HepG2 (cell line): ENCODE data around the gene RHOG. TPM values are rescaled to one million over a fixed set of nuclear protein-coding genes. Genes with fewer than 3 reads are reported as not detected.
A peak's percentile ranks its signal among the peaks of the same experiment; 100 is the strongest.

Experiments
- HNRNPLL ChIP-seq: fragments of 200-400 bp; formaldehyde crosslinking; IDR thresholded peaks from 2 replicates; pipeline ENCODE4 v1.6.1; 2017; ENCODE audit warnings: mild to moderate bottlenecking, low read depth, low read length; ENCODE audit not compliant: poor library complexity, severe bottlenecking
- NFKB2 ChIP-seq: sonication (generic); formaldehyde crosslinking; IDR thresholded peaks from 2 replicates; pipeline ENCODE4 v1.4.0; 2020; ENCODE audit warnings: missing genetic modification reagents, borderline replicate concordance
- NR2C2 ChIP-seq: sonication (generic); formaldehyde crosslinking; IDR thresholded peaks from 2 replicates; pipeline ENCODE4 v1.4.0; 2020; ENCODE audit warnings: missing genetic modification reagents, mild to moderate bottlenecking, moderate library complexity, borderline replicate concordance
- RFXAP ChIP-seq: sonication (generic); formaldehyde crosslinking; IDR thresholded peaks from 2 replicates; pipeline ENCODE4 v1.4.0; 2020; ENCODE audit warnings: missing genetic modification reagents, borderline replicate concordance
- SOX6 ChIP-seq, 2 experiments: fragments of 450-650 bp in 1 of 2; sonication (generic) in 1 of 2; formaldehyde crosslinking in 1 of 2; IDR thresholded peaks; 2 replicates each; pipeline versions ENCODE4 v1.4.0 to v1.6.1; 2017 to 2020; ENCODE audit warnings: antibody characterized with exemption in 1 of 2, mild to moderate bottlenecking in 1 of 2, missing genetic modification reagents in 1 of 2
- XBP1 ChIP-seq: sonication (generic); formaldehyde crosslinking; IDR thresholded peaks from 2 replicates; pipeline ENCODE4 v1.5.0; 2020; ENCODE audit warnings: missing genetic modification reagents
- ZNF766 ChIP-seq: sonication (generic); formaldehyde crosslinking; IDR thresholded peaks from 2 replicates; pipeline ENCODE4 v1.5.0; 2020; ENCODE audit warnings: missing genetic modification reagents, borderline replicate concordance
- polyA plus RNA-seq, 8 experiments: library from polyadenylated mRNA; depleted of rRNA in 3 of 8; stranded (reverse) in 7 of 8; unstranded in 1 of 8; fragments of >200 nt; fragmentation: Illumina TruSeq in 4 of 8; extraction: Trizol in 4 of 8; gene quantifications; 2 replicates each; pipeline versions ENCODE4 v1.2.1 to v1.2.3, GENCODE V29; 2011 to 2016; ENCODE audit warnings: low read depth in 4 of 8, missing spikeins in 1 of 8, mixed read lengths in 1 of 8; ENCODE audit not compliant: insufficient read depth in 1 of 8
- total RNA-seq, 5 experiments: library from RNA; depleted of rRNA; stranded (reverse); fragments of >200 nt; fragmentation: Illumina TruSeq; extraction: Trizol; gene quantifications; 2 replicates each; pipeline ENCODE4 v1.2.3, GENCODE V29; 2016; ENCODE audit warnings: low read depth in 1 of 5
- TF ChIP-seq, protein P1 (sequence below): sonication (generic); formaldehyde crosslinking; IDR thresholded peaks from 2 replicates; pipeline ENCODE4 v1.5.1; 2020; ENCODE audit warnings: mild to moderate bottlenecking, missing genetic modification reagents, moderate library complexity
- TF ChIP-seq, protein P2 (sequence below): sonication (generic); formaldehyde crosslinking; IDR thresholded peaks from 2 replicates; pipeline ENCODE4 v1.4.0; 2020; ENCODE audit warnings: missing genetic modification reagents, mild to moderate bottlenecking, borderline replicate concordance
- TF ChIP-seq, protein P3 (sequence below): sonication (generic); formaldehyde crosslinking; IDR thresholded peaks from 2 replicates; pipeline ENCODE4 v1.8.1; 2023; ENCODE audit warnings: mild to moderate bottlenecking, moderate library complexity, missing genetic modification reagents
- TF ChIP-seq, protein P4 (sequence below): sonication (generic); formaldehyde crosslinking; IDR thresholded peaks from 2 replicates; pipeline ENCODE4; 2020; ENCODE audit warnings: missing genetic modification reagents, mild to moderate bottlenecking, borderline replicate concordance
- TF ChIP-seq, protein P5 (sequence below), 2 experiments: fragments of 450-650 bp in 1 of 2; sonication (generic) in 1 of 2; formaldehyde crosslinking; IDR thresholded peaks; 2 replicates each; pipeline versions ENCODE4 v1.5.0 to v1.8.0; 2020 to 2022; ENCODE audit warnings: mild to moderate bottlenecking in 1 of 2, missing genetic modification reagents in 1 of 2

The RHOG gene
- total and polyA plus RNA-seq, 2 of the 13 experiments (the other 11 are each of a cell fraction or from before 2014, with no cell fraction given) = 7.7 to 23.4 TPM

DNA sequence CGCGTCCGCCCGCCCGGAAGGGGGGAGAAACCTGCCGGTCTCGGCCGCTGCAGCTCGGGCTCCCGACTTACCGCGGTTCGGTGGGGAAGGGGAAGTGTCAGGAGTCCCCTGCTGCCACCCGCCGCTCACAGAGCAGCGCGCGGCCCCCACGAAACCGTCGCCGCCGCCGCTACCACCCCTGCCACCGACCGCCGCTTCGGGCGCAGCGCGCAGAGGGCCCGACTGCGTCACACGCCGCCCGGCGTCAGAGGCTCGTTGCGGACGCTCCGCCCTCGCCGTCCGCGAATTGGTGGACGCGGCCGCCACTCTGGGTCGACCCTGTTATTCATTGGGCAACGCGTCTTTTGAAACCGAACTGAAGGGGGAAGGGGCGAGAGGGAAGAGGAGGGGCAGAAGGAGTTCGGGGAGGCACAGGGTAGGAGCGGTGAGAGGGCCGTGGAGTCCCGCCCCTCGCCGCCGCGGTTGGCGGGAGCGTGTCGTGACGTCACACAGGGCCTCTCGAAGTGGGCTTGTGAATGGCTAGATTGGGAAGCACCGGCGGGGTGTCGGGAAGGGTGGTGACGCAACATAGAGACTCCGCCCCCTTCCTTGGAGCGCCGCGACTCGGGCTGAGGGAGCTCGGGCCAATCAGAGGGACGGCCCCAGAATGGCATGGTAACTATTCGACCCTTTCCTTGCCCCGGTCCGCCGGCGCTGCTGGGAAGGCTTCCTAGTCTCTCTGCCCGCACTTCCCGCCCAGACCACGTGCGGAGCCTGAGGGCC is 43.2 kb downstream of the RHOG start, which contains the start of gene NUP98 (continued):
- TF ChIP-seq, protein P1, sequence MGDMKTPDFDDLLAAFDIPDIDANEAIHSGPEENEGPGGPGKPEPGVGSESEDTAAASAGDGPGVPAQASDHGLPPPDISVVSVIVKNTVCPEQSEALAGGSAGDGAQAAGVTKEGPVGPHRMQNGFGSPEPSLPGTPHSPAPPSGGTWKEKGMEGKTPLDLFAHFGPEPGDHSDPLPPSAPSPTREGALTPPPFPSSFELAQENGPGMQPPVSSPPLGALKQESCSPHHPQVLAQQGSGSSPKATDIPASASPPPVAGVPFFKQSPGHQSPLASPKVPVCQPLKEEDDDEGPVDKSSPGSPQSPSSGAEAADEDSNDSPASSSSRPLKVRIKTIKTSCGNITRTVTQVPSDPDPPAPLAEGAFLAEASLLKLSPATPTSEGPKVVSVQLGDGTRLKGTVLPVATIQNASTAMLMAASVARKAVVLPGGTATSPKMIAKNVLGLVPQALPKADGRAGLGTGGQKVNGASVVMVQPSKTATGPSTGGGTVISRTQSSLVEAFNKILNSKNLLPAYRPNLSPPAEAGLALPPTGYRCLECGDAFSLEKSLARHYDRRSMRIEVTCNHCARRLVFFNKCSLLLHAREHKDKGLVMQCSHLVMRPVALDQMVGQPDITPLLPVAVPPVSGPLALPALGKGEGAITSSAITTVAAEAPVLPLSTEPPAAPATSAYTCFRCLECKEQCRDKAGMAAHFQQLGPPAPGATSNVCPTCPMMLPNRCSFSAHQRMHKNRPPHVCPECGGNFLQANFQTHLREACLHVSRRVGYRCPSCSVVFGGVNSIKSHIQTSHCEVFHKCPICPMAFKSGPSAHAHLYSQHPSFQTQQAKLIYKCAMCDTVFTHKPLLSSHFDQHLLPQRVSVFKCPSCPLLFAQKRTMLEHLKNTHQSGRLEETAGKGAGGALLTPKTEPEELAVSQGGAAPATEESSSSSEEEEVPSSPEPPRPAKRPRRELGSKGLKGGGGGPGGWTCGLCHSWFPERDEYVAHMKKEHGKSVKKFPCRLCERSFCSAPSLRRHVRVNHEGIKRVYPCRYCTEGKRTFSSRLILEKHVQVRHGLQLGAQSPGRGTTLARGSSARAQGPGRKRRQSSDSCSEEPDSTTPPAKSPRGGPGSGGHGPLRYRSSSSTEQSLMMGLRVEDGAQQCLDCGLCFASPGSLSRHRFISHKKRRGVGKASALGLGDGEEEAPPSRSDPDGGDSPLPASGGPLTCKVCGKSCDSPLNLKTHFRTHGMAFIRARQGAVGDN = peak; percentile 97
- peak; percentile 85 for TF ChIP-seq RFXAP (CRISPR knock-in tag)
- TF ChIP-seq, protein P2, sequence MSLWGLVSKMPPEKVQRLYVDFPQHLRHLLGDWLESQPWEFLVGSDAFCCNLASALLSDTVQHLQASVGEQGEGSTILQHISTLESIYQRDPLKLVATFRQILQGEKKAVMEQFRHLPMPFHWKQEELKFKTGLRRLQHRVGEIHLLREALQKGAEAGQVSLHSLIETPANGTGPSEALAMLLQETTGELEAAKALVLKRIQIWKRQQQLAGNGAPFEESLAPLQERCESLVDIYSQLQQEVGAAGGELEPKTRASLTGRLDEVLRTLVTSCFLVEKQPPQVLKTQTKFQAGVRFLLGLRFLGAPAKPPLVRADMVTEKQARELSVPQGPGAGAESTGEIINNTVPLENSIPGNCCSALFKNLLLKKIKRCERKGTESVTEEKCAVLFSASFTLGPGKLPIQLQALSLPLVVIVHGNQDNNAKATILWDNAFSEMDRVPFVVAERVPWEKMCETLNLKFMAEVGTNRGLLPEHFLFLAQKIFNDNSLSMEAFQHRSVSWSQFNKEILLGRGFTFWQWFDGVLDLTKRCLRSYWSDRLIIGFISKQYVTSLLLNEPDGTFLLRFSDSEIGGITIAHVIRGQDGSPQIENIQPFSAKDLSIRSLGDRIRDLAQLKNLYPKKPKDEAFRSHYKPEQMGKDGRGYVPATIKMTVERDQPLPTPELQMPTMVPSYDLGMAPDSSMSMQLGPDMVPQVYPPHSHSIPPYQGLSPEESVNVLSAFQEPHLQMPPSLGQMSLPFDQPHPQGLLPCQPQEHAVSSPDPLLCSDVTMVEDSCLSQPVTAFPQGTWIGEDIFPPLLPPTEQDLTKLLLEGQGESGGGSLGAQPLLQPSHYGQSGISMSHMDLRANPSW (CRISPR knock-in tag) = no peak
- TF ChIP-seq, protein P3, sequence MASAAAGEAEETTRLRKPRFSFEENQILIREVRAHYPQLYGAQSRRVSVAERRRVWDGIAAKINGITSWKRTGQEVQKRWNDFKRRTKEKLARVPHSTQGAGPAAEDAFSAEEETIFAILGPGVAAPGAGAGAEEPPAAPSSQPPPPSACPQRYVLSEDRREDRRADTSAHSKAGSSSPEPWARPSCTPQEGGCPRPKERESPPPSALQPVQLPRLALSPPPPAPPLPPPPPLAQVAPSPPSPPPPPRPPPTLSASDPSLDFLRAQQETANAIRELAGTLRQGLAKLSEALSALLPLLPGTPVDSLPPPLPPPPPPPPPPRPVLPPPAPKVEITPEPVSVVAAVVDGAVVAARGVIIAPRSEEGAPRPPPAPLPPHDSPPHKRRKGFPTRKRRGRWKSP (CRISPR knock-in tag) = peak; percentile 94
- TF ChIP-seq NR2C2 = peak; percentile 80
- TF ChIP-seq, protein P4, sequence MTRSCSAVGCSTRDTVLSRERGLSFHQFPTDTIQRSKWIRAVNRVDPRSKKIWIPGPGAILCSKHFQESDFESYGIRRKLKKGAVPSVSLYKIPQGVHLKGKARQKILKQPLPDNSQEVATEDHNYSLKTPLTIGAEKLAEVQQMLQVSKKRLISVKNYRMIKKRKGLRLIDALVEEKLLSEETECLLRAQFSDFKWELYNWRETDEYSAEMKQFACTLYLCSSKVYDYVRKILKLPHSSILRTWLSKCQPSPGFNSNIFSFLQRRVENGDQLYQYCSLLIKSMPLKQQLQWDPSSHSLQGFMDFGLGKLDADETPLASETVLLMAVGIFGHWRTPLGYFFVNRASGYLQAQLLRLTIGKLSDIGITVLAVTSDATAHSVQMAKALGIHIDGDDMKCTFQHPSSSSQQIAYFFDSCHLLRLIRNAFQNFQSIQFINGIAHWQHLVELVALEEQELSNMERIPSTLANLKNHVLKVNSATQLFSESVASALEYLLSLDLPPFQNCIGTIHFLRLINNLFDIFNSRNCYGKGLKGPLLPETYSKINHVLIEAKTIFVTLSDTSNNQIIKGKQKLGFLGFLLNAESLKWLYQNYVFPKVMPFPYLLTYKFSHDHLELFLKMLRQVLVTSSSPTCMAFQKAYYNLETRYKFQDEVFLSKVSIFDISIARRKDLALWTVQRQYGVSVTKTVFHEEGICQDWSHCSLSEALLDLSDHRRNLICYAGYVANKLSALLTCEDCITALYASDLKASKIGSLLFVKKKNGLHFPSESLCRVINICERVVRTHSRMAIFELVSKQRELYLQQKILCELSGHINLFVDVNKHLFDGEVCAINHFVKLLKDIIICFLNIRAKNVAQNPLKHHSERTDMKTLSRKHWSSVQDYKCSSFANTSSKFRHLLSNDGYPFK (CRISPR knock-in tag) = peak; percentile 96
- peak; percentile 10 for TF ChIP-seq NFKB2 (CRISPR knock-in tag)
- TF ChIP-seq, protein P5, sequence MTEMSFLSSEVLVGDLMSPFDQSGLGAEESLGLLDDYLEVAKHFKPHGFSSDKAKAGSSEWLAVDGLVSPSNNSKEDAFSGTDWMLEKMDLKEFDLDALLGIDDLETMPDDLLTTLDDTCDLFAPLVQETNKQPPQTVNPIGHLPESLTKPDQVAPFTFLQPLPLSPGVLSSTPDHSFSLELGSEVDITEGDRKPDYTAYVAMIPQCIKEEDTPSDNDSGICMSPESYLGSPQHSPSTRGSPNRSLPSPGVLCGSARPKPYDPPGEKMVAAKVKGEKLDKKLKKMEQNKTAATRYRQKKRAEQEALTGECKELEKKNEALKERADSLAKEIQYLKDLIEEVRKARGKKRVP (CRISPR knock-in tag; IDR thresholded peaks at IDR 0.05) = peak in 1 of 2 experiments; percentile 73; a peak in 1 of 4 replicates
- TF ChIP-seq HNRNPLL = peak; percentile 90
- TF ChIP-seq SOX6 (IDR thresholded peaks at IDR 0.05) = no peak
- TF ChIP-seq SOX6 (CRISPR knock-in tag; IDR thresholded peaks at IDR 0.05) = 0 out of 2 replicates have a peak, but pooled peaks have one; percentile 37
- no peak for TF ChIP-seq XBP1 (CRISPR knock-in tag)
- peak; percentile 85; the same call in 1 of the 2 replicates for TF ChIP-seq ZNF766 (CRISPR knock-in tag)
